HG03103 (cell line): ENCODE data around the gene SAP30BP.

Experiments
- ATAC-seq: cut with Tn5 transposase; IDR thresholded peaks from one replicate; pipeline ENCODE4 v1.9.1; 2021; ENCODE audit warnings: low read depth; ENCODE audit not compliant: unreplicated experiment

SAP30BP gene

DNA sequence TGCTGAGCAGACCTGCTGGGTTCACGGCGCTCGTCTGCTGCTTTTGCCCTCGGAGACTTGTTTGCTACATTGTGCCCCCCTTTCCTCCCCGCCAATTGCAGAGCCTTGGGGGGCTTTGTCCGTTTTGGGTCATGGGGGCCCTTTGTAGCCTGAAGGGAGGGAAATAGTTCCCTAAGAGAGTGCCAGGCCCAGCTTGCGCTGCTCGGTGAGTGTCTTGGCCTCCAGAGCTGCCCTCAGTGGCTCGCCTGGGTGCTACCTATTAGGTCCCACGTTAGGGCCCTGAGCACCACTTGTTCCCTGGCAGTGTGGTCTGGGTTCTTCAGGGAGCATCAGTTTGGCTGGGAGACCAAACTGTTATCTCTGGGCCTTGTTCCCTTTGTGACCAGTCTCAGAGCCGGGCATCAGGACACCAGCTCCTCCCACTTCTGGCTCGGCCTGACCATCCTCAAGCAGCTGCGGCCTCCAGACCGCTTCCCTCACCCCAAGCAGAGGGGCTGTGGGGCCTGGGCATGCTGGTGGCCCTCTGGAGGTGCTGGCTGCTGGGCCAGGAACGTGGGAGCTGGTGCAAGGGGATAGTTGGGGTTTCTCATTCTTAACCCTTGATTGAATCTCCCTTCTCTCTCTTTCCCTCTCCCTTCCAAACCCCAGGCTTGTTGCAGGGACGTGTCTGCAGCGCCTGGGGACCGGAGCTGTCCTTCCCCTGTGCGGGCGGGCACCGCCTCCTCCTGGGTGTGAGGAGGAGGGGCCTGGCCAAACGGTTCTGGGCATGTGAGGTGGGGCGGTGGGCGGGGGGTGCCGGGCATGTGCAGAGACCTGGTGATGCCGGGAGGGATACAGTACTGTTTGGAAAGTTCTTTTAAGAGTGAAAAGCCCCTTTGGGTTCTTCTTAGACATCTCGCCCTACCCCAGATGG lies 38.1 kb downstream of the SAP30BP start:
- no peak for ATAC-seq

- no peak for ATAC-seq
Observed at GRCh38 chr17:75706042-75706728, 39.0 kb downstream of the SAP30BP start.

DNA sequence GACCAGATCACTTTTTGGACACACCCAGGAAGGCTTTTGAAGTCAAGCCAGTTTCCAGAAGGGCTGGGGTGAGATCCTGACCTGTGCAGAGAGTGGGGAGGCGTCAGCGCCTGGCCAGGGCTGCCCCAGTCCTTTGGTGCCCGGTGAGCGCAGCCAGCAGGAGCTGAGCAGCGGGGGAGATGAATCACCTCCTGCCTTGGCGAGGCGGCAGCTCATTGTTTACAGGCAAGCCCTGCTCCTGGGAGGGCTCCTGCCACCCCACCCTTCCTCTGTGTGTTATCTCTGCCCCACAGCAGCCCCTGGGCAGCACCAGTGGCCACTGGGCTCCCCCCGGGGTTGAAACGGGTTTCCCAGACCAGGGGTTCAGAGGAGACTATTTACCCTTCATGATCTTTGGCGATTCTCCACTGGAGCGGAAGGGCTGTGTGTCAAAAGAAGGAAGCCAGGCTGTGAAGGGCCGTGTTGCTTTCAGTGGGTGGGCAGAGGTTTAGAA lies 40.0 kb downstream of the SAP30BP start:
- no peak for ATAC-seq

DNA sequence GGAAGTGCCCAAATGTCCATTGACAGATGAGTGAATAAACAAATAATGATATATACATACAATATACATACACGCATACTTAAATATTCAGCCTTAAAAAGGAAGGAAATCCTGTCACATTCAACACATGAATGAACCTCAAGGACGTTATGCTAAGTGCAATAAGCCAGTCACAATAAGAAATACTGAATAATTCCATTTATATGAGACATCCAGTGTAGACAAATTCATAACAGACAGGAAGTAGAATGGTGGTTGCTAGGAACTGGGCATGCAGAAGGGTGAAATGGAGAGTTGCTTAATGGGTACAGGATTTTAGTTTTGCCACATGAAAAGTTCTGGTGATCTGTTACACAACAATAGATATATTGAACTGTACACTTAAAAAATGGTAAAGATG lies 45.3 kb downstream of the SAP30BP start:
- no peak for ATAC-seq

- no peak for ATAC-seq
Observed at GRCh38 chr17:75719732-75720131, 52.6 kb downstream of the SAP30BP start.

- no peak for ATAC-seq
Observed at GRCh38 chr17:75720656-75721462, 53.7 kb downstream of the SAP30BP start, which contains the start of gene ITGB4. Gene ITGB4, plus strand, starts transcription at chr17:75721459. Its CDS starts 3,245 bp downstream, at chr17:75724704.

GRCh38 chr17:75721463-75722011 lies 54.4 kb downstream of the SAP30BP start:
- no peak for ATAC-seq

GRCh38 chr17:75722076-75722475 lies 54.9 kb downstream of the SAP30BP start:
- no peak for ATAC-seq

GRCh38 chr17:75722542-75723095 lies 55.5 kb downstream of the SAP30BP start:
- ATAC-seq = no peak

- no peak for ATAC-seq
Observed at GRCh38 chr17:75723171-75723930, 56.2 kb downstream of the SAP30BP start.

DNA sequence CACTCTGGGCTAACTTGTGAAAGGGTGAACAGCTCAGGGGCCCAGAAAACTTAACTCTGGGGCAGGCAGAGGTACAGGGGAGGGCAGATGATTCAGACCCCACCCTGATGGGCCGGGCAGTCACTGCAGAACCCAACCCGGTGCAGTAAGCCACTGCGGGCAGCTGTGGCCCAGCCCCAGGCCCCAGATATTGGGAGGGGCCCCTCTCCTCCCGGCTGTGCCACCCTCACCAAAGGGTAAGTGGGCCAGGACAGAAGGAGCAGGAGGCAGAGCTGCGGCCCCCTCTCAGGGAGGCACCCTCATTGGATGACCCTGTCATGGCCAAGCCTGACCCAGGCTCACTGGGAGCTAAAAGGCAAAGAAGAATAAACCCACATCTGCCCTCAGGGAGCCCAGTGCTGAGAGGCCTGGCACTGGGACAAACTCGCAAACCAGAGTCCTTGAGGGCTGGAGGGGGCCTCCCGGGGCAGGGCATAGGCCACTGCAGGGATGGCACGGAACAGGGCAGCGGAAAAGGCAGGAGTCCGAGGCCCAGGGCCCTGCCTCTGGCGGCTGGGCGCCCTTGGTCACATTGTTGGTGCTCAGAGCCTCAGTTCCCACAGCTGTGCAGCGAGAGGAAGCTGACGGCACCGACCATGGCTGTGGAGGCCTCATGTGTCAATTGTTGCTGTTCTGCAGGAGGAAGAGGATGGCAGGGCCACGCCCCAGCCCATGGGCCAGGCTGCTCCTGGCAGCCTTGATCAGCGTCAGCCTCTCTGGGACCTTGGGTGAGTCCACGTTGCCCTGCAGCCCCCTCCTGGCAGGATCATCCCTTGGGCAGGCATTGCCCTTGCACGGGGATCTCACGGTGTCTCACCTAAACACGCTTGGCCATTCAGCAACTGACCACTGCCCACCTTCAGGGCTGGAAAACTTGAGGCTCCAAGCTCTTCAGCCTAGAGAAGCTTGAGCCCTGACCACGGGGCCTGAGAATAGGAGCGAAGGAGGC lies 57.2 kb downstream of the SAP30BP start:
- ATAC-seq = no peak

- ATAC-seq = no peak
Observed at GRCh38 chr17:75725504-75725903, 58.4 kb downstream of the SAP30BP start.

DNA sequence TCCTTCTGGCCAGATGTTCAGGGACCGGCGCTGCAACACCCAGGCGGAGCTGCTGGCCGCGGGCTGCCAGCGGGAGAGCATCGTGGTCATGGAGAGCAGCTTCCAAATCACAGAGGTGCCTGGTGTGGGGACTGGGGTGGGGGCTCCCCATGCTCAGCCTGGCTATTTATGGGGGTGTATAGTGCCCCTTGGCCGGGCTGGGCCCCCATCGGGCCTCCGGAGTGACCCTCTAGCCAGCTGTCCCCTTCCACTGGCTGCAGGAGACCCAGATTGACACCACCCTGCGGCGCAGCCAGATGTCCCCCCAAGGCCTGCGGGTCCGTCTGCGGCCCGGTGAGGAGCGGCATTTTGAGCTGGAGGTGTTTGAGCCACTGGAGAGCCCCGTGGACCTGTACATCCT lies 60.3 kb downstream of the SAP30BP start:
- no peak for ATAC-seq

GRCh38 chr17:75729351-75729750 lies 62.2 kb downstream of the SAP30BP start:
- no peak for ATAC-seq

- ATAC-seq = no peak
Observed at GRCh38 chr17:75730065-75730464, 62.9 kb downstream of the SAP30BP start.

DNA sequence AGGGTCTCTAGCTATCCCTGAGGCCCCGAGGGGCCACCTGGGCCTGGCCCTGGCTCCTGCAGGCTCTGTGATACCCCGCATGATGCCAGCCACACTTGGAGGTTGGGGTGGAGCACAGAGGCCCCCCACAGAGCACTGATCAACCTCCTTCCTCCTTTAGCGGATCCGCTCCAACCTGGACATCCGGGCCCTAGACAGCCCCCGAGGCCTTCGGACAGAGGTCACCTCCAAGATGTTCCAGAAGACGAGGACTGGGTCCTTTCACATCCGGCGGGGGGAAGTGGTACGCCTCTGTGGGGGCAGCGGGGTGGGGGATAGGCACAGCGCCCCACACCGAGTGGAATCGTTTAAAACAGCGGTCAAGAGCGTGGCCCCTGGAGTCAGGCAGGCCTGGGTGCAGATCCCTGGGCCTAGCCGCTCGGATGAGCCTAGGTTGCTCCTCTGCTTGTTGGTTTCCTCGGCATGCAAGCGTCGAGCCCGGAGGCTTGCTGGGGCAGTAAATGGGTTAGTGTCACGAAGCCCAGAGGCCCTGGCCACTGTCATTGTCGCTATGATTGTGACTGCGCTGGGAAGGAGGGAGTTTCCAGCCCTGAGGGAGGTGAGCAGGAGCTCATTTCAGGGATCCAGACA lies 64.1 kb downstream of the SAP30BP start:
- no peak for ATAC-seq

GRCh38 chr17:75731716-75732498 lies 64.8 kb downstream of the SAP30BP start:
- no peak for ATAC-seq
